GM10847 (cell line): Measurements from ENCODE around the gene SPR.

ENCODE experiments used
- POLR2A ChIP-seq: IDR thresholded peaks from 2 replicates; pipeline ENCODE4 v1.6.1; 2011; ENCODE audit not compliant: insufficient read length; ENCODE audit errors: extremely low read depth

The SPR gene

DNA sequence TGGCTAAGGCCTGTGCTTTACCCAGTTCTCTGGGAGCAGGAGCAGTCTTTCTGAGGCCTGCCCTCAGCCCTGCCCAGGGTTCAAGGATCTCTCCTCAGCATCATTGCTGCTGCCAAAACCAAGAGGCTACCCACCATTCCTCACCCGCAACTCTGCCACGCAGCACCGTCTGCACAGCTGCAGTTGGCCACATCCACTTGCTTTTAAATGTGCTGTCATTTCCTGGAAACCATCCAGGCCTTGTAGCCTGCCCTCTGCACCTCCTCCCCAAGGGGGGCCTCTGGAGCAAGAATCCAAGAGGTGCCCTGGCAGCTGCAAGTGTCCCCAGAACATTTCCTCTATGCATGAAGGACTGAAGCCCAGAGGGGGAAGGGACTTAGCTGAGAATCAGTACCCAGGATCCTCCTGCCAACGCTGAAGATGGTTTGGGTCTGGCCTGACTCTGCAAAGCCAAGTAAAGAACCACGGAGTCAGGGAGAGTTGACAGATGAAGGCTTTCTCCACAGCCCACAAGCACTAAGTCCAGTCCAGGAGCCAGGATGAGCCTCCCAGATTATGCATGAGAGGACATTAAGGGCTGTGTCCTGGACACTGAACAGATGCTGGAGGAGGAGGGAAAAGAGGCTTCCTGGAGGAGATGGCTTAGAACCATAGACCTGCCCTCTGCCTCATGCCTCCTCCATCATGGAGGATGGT lies 45.0 kb downstream of the SPR start:
- TF ChIP-seq POLR2A = no peak

DNA sequence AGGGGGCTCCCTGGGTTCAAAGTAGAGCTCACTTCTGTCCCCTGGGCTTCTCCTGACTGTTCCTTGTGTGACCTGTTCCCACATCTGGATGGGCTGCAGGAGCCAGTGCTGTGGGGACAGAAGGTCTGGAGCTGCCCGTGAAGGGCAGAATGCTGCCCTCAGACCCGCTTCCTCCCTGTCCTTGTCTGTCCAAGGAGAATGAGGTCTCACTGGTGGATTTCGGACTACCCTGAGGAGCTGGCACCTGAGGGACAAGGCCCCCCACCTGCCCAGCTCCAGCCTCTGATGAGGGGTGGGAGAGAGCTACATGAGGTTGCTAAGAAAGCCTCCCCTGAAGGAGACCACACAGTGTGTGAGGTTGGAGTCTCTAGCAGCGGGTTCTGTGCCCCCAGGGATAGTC lies 45.6 kb downstream of the SPR start:
- no peak for TF ChIP-seq POLR2A

DNA sequence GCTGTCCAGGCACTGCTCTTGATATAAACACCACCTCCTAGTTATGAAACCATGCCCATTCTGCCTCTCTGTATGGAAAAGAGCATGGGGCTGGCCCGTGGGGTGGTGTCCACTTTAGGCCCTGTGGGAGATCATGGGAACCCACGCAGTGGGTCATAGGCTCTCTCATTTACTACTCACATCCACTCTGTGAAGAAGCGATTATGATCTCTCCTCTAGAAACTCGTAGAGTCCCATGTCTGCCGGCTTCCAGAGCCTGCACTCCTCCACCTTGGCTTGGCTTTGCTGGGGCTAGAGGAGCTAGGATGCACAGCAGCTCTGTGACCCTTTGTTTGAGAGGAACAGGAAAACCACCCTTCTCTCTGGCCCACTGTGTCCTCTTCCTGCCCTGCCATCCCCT lies 46.0 kb downstream of the SPR start:
- no peak for TF ChIP-seq POLR2A

- TF ChIP-seq POLR2A = no peak
Observed at GRCh38 chr2:72933646-72934151, 46.5 kb downstream of the SPR start.

DNA sequence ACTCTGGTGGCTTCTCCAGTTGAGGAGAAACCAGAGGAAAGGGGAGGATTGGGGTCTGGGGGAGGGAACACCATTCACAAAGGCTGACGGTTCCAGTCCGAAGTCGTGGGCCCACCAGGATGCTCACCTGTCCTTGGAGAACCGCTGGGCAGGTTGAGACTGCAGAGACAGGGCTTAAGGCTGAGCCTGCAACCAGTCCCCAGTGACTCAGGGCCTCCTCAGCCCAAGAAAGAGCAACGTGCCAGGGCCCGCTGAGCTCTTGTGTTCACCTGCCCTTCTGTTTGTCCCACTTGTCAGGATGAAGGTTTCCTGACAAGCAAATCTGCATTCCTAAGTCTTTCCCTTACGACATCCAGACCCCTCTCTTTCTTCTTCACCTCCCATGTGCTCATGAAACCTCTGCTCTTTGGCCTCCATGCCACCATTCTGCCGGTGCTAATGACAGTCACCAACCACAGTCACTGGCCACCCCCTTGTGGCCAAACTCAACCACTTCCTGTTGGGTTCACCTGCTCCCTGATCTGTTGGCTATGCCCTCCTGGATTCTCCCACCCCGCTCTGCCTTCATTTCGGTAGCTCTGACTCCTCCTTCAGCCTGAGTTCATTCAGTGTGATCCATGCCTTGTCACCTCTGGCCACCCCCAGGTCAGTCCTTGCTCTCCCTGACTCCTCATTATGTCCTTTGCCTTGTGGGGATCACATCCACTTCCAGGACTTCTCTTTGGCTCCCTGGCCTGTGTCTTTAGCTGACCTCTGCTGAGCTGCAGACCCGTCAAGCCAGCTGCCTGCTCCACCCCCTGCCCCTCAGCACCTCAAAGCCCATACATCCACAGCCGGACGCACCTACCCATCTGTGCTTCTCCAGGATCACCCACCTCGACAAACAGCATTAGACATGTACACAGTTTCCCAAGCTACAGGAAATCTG lies 47.7 kb downstream of the SPR start:
- TF ChIP-seq POLR2A = no peak

DNA sequence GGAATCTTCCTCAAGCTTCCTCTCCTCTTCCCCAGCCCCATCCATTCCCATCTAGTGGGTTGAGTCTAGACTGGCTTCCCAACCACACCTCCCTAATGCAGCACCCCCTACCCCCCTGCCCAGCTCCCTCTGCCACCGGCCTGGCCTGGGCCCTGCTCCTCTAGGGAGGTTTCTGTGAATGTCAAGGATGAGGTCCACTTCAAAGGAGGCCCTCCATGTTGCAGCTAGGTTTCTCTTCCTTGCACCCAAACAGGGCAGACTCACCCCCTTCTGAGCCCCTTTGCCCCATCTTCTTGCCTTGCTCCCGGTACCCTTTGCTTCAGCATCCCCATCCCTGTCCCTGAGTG lies 48.4 kb downstream of the SPR start:
- TF ChIP-seq POLR2A = no peak

- TF ChIP-seq POLR2A = no peak
Observed at GRCh38 chr2:72936660-72937355, 49.6 kb downstream of the SPR start.

DNA sequence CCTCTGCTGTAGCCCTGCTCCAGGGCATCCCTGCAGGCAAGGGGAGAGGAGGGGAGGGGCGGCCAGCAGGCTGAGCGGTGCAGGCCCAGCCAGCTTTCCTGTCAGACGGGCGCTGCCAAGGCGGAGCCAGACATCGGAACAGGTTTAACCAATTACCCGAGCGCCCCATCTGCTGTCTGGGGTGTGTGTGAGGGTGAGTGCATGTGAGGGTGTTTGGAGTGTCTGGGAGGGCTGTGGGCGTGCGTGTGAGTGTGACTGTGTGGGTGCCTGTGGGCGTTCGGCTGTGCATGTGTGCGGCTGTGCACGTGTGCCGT lies 50.1 kb downstream of the SPR start:
- no peak for TF ChIP-seq POLR2A

GRCh38 chr2:72938455-72938854 lies 51.2 kb downstream of the SPR start:
- no peak for TF ChIP-seq POLR2A

DNA sequence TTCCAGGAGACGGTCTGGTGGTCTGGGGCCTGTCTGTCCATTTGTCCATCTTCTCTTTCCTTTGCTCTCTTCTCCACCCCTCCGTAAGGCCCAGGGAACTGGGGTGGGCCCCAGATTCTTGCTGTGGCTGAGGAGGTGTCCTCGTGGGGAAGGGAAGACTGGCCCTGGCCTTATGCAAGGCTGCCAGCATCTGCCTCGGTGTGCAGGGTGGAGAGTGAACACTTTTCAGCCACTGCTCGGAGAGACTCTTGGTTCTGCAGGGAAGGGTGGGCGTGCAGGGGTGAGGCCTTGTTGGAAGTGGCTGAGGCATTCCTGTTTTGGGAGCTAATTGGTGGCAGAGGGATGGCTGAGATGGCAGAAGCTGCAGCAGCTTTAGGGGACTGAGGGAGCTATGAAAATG lies 53.2 kb downstream of the SPR start:
- TF ChIP-seq POLR2A = no peak

- no peak for TF ChIP-seq POLR2A
Observed at GRCh38 chr2:72940786-72941185, 53.6 kb downstream of the SPR start.
